PC-9 (cell line): Measurements from ENCODE around the gene ADCY3. TPM values are rescaled to one million over a fixed set of nuclear protein-coding genes. Genes with fewer than 3 reads are reported as not detected.

Source experiments
- BruUV-seq: library from RNA; stranded (reverse); fragments of 400-500 nt; replicated peaks from 2 replicates; lab custom pipeline; 2021; lab: Mats Ljungman, UMichigan
- CTCF ChIA-PET: fragments of 300-600 bp; sonication (Branson Sonifier 250); formaldehyde crosslinking; loops from one replicate; lab custom pipeline; 2022; ENCODE audit warnings: antibody characterized with exemption; lab: Charles Lee
- POLR2A ChIA-PET: fragments of 300-600 bp; sonication (Branson Sonifier 250); formaldehyde crosslinking; loops from one replicate; lab custom pipeline; 2022; ENCODE audit warnings: antibody characterized with exemption; ENCODE audit not compliant: unreplicated experiment; lab: Charles Lee
- DNase-seq, 2 experiments: peaks; one replicate each; pipeline versions ENCODE4 v3.0.0 to v3.0.0-alpha.2; 2015 to 2022; ENCODE audit warnings: mixed read lengths in 1 of 2
- H2AFZ ChIP-seq: fragments of 200-600 bp; sonication (generic); 2 replicates; pipeline ENCODE4 v1.8.1; 2017; ENCODE audit warnings: antibody characterized with exemption
- H3F3A ChIP-seq: fragments of 200-600 bp; sonication (generic); 2 replicates; pipeline ENCODE4 v1.8.1; 2017; ENCODE audit warnings: antibody characterized with exemption, mild to moderate bottlenecking, low read depth; ENCODE audit not compliant: insufficient read depth
- H3K27ac ChIP-seq: fragments of 200-600 bp; sonication (generic); 2 replicates; pipeline ENCODE4 v1.6.1; 2016; ENCODE audit warnings: mixed run types
- H3K27me3 ChIP-seq: fragments of 200-600 bp; sonication (generic); 2 replicates; pipeline ENCODE4 v1.6.1; 2016; ENCODE audit warnings: low read depth, mixed run types; ENCODE audit not compliant: insufficient read depth
- H3K36me3 ChIP-seq: fragments of 200-600 bp; sonication (generic); 2 replicates; pipeline ENCODE4 v1.6.1; 2016; ENCODE audit warnings: low read depth, mixed run types
- H3K4me1 ChIP-seq: fragments of 200-600 bp; sonication (generic); replicated peaks from 2 replicates; pipeline ENCODE4 v1.6.1; 2016; ENCODE audit warnings: mixed run types; ENCODE audit not compliant: insufficient read depth
- H3K4me2 ChIP-seq: fragments of 200-600 bp; sonication (generic); 2 replicates; pipeline ENCODE4 v1.6.1; 2017; ENCODE audit warnings: mixed run types
- H3K4me3 ChIP-seq: fragments of 200-600 bp; sonication (generic); 2 replicates; pipeline ENCODE4 v1.6.1; 2016; ENCODE audit warnings: mixed run types
- H3K79me2 ChIP-seq: fragments of 200-600 bp; sonication (generic); 2 replicates; pipeline ENCODE4 v1.6.1; 2017; ENCODE audit warnings: low read depth, mixed run types
- H3K9me2 ChIP-seq: fragments of 200-600 bp; sonication (generic); 2 replicates; pipeline ENCODE4 v1.8.1; 2017; ENCODE audit warnings: mild to moderate bottlenecking; ENCODE audit not compliant: insufficient read depth
- H3K9me3 ChIP-seq: fragments of 200-600 bp; sonication (generic); 2 replicates; pipeline ENCODE4 v1.8.1; 2016; ENCODE audit warnings: low read depth; ENCODE audit not compliant: insufficient read depth
- H4K20me1 ChIP-seq: fragments of 200-600 bp; sonication (generic); 2 replicates; pipeline ENCODE4 v1.8.1; 2017; ENCODE audit not compliant: insufficient read depth
- CTCF ChIP-seq: fragments of 200-600 bp; sonication (generic); conservative IDR thresholded peaks from 2 replicates; pipeline ENCODE4 v1.6.1; 2017; ENCODE audit warnings: mixed run types, antibody characterized with exemption, mild to moderate bottlenecking, moderate library complexity
- EZH2 ChIP-seq: fragments of 200-600 bp; sonication (generic); IDR thresholded peaks from 2 replicates; pipeline ENCODE4 v1.8.0; 2017; ENCODE audit warnings: antibody characterized with exemption, low read depth
- intact Hi-C: fragments of 100-400 bp; cut with micrococcal nuclease; formaldehyde crosslinking; loops from one replicate; pipeline ENCODE4 v1.10.0; 2022; ENCODE audit not compliant: unreplicated experiment
- total RNA-seq: library from RNA; stranded (reverse); gene quantifications from 2 replicates; pipeline ENCODE4 v1.2.3, GENCODE V29; 2021

The ADCY3 gene
- total RNA-seq, 1 experiment from 2014 or later, result 46.3 TPM

GRCh38 chr2:24787532-24787931 lies 132.5 kb downstream of the ADCY3 start:
- intact Hi-C loops, result no loop called here
- no peaks in the 10 kb centered on the region for H3K27me3 ChIP-seq
- no TSS peak for BruUV-seq
- H3K4me3 ChIP-seq, result no peak overlapping the region
- no peak overlapping the region for H2AFZ ChIP-seq
- H3K4me2 ChIP-seq, result no peak overlapping the region
- DNase-seq, result no peak
- H3K27ac ChIP-seq, result no peak overlapping the region
- H3K79me2 ChIP-seq, result no peaks in the 10 kb centered on the region
- no peaks in the 10 kb centered on the region for H3K9me2 ChIP-seq
- ChIA-PET POLR2A (no interaction called here), CTCF (no interaction called here)
- peaks cover 13% of the 10 kb centered on the region; the same call in 1 of the 2 replicates for H3F3A ChIP-seq
- H3K9me3 ChIP-seq, result no peaks in the 10 kb centered on the region
- TF ChIP-seq CTCF, result no peak
- no peak for TF ChIP-seq EZH2
- no peaks in the 10 kb centered on the region for H4K20me1 ChIP-seq
- peaks cover 13% of the 10 kb centered on the region for H3K4me1 ChIP-seq
- H3K36me3 ChIP-seq, result no peaks in the 10 kb centered on the region

DNA sequence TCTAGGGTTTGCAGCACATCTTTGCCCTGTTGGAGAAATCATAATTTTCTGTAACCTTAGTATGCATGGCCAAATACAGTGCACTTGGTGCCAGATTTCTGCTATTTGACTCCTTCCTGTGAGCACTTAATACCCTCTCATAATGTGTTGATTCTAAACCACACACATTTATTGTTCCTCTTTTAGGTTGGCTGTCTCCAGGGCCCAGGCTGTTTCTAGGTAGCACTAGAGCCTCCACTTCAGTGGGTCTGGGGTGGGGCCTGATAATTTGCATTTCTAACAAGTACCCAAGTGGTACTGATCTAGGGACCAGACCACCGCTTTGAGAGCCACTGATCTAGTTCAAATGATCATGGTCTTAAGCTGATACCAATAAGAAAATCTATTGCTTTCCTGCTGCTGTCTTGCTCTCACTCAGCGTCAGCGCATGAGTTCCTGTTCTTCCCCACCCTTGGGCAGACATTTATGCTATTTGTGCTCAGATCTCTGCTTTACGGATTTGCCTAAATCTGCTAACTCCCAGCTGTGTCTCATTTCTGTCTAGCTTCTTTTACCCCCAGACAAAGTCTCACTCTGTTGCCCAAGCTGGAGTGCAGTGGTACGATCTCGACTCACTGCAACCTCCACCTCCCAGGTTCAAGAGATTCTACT lies 134.2 kb downstream of the ADCY3 start:
- CTCF ChIA-PET, result no interaction called here
- Histone ChIP-seq H3K4me2 (no peak overlapping the region), H3K27ac (no peak overlapping the region), H3K36me3 (no peaks in the 10 kb centered on the region), H2AFZ (no peak overlapping the region), H4K20me1 (no peaks in the 10 kb centered on the region), H3K4me1 (no peaks in the 10 kb centered on the region), H3F3A (no peaks in the 10 kb centered on the region), H3K27me3 (no peaks in the 10 kb centered on the region), H3K79me2 (no peaks in the 10 kb centered on the region), H3K9me2 (no peaks in the 10 kb centered on the region), H3K9me3 (no peaks in the 10 kb centered on the region), H3K4me3 (no peak overlapping the region)
- intact Hi-C loops, result no loop called here
- no peak for DNase-seq
- POLR2A ChIA-PET, result no interaction called here
- no peak for TF ChIP-seq EZH2
- TF ChIP-seq CTCF, result no peak
- no TSS peak for BruUV-seq

GRCh38 chr2:24783641-24784040 lies 136.4 kb downstream of the ADCY3 start:
- Histone ChIP-seq H3K79me2 (no peaks in the 10 kb centered on the region), H3K27ac (no peak overlapping the region), H3K9me2 (no peaks in the 10 kb centered on the region; the same call in 1 of the 2 replicates), H3K4me3 (no peak overlapping the region), H3K36me3 (no peaks in the 10 kb centered on the region), H3K27me3 (no peaks in the 10 kb centered on the region), H4K20me1 (no peaks in the 10 kb centered on the region), H3K4me2 (no peak overlapping the region), H3F3A (no peaks in the 10 kb centered on the region), H3K4me1 (peaks cover 10% of the 10 kb centered on the region), H2AFZ (no peak overlapping the region), H3K9me3 (no peaks in the 10 kb centered on the region)
- intact Hi-C loops, result no loop called here
- no TSS peak for BruUV-seq
- ChIA-PET CTCF (no interaction called here), POLR2A (no interaction called here)
- no peak for TF ChIP-seq EZH2
- no peak for TF ChIP-seq CTCF
- DNase-seq, result no peak
